Common myeloid progenitor, CD34-positive (primary cell): Measurements from ENCODE around the gene ANKRD13C.

Experiments
- CTCF ChIA-PET: fragments of 350-600 bp; sonication (Branson Sonifier 250); formaldehyde crosslinking; loops from one replicate; lab custom pipeline; 2021; ENCODE audit warnings: antibody characterized with exemption; lab: Charles Lee
- POLR2A ChIA-PET: fragments of 350-600 bp; sonication (Branson Sonifier 250); formaldehyde crosslinking; loops from one replicate; lab custom pipeline; 2021; ENCODE audit warnings: antibody characterized with exemption; lab: Charles Lee
- DNase-seq, 3 donors: peaks; one replicate each; pipeline versions ENCODE4 v3.0.0 to v3.0.0-alpha.2; 2013
- H3K27ac ChIP-seq, 2 experiments: 1 replicate in 1 of 2; 2 replicates in 1 of 2; pipeline ENCODE4 v1.7.0; 2013; ENCODE audit warnings: inconsistent platforms in 2 of 2, low read length in 2 of 2, mild to moderate bottlenecking in 2 of 2, low read depth in 1 of 2, moderate library complexity in 1 of 2; ENCODE audit not compliant: severe bottlenecking in 2 of 2, insufficient read depth in 1 of 2, poor library complexity in 1 of 2
- H3K27me3 ChIP-seq, 5 experiments: replicated peaks in 2 of 5; 1 replicate in 3 of 5; 2 replicates in 2 of 5; pipeline versions ENCODE4 v1.6.1 to v1.7.0; 2013; ENCODE audit warnings: low read length in 4 of 5, mild to moderate bottlenecking in 2 of 5, moderate library complexity in 2 of 5, inconsistent platforms in 1 of 5; ENCODE audit not compliant: insufficient read depth in 5 of 5, control insufficient read depth in 4 of 5
- H3K36me3 ChIP-seq, 4 experiments: 1 replicate in 2 of 4; 2 replicates in 2 of 4; pipeline versions ENCODE4 v1.6.1 to v1.7.0; 2013; ENCODE audit warnings: low read length in 3 of 4, control low read depth in 1 of 4, mild to moderate bottlenecking in 1 of 4; ENCODE audit not compliant: control insufficient read depth in 4 of 4, insufficient read depth in 4 of 4
- H3K4me1 ChIP-seq, 4 experiments: 1 replicate in 3 of 4; 2 replicates in 1 of 4; pipeline versions ENCODE4 v1.6.1 to v1.7.1; 2013; ENCODE audit warnings: low read length in 3 of 4, mild to moderate bottlenecking in 3 of 4, control low read depth in 1 of 4, inconsistent platforms in 1 of 4, moderate library complexity in 1 of 4; ENCODE audit not compliant: control insufficient read depth in 4 of 4, insufficient read depth in 4 of 4; ENCODE audit errors: control extremely low read depth in 1 of 4
- H3K4me3 ChIP-seq, 7 experiments: 1 replicate in 4 of 7; 2 replicates in 3 of 7; pipeline versions ENCODE4 v1.5.1 to v1.7.0; 2013; ENCODE audit warnings: mild to moderate bottlenecking in 7 of 7, low read length in 6 of 7, moderate library complexity in 6 of 7, inconsistent platforms in 2 of 7, low read depth in 2 of 7, control low read depth in 1 of 7; ENCODE audit not compliant: insufficient read depth in 4 of 7, control insufficient read depth in 1 of 7; ENCODE audit errors: extremely low read depth in 1 of 7
- H3K9me3 ChIP-seq, 5 experiments: 1 replicate in 4 of 5; 2 replicates in 1 of 5; pipeline versions ENCODE4 v1.6.1 to v1.7.1; 2013; ENCODE audit warnings: low read length in 4 of 5, mild to moderate bottlenecking in 2 of 5, inconsistent platforms in 1 of 5, low read depth in 1 of 5, moderate library complexity in 1 of 5; ENCODE audit not compliant: control insufficient read depth in 4 of 5, insufficient read depth in 2 of 5; ENCODE audit errors: control extremely low read depth in 1 of 5
- WGBS: methylation state at CpG from one replicate; pipeline ENCODE4 v1.1.5; 2013; ENCODE audit not compliant: insufficient coverage; 5-methylcytosine and 5-hydroxymethylcytosine counted together

ANKRD13C gene

GRCh38 chr1:70220517-70221237 lies 133.8 kb downstream of the ANKRD13C start:
- H3K9me3 ChIP-seq = no peaks in the 10 kb centered on the region
- CTCF ChIA-PET = interaction anchor here (2.5 to 3.0 kb wide), 3 partner anchors 10 to 14 kb away, joined by 8 to 17 read pairs (median 9); no protein-coding TSS in a partner anchor
- no peak for DNase-seq
- H3K27me3 ChIP-seq = no peaks in the 10 kb centered on the region
- peak overlapping the region; percentile 67 to 98 for H3K27ac ChIP-seq
- H3K4me1 ChIP-seq = peaks cover 12 to 42% (median 24%) of the 10 kb centered on the region in 4 experiments
- peaks cover 0 to 25% (median 10%) of the 10 kb centered on the region in 4 experiments for H3K36me3 ChIP-seq
- POLR2A ChIA-PET = interaction anchor here (0.6 to 2.0 kb wide), 5 partner anchors 11 to 190 kb away, joined by 3 to 7 read pairs (median 6); partner anchors contain the start of gene LRRC40
- peak overlapping the region; percentile 74 to 96 (median 93) for H3K4me3 ChIP-seq
- 20% methylated on average over 5 of the region's 17 CpGs for WGBS

- DNase-seq = peak; percentile 22 to 77 (median 70)
- no peaks in the 10 kb centered on the region for H3K27me3 ChIP-seq
- H3K27ac ChIP-seq = peak overlapping the region in 1 of 2 experiments; percentile 98
- CTCF ChIA-PET = interaction anchor here (2.5 to 3.0 kb wide), 3 partner anchors 10 to 14 kb away, joined by 8 to 17 read pairs (median 9); no protein-coding TSS in a partner anchor
- H3K9me3 ChIP-seq = no peaks in the 10 kb centered on the region
- H3K36me3 ChIP-seq = peaks cover 0 to 28% (median 7%) of the 10 kb centered on the region in 4 experiments
- peak overlapping the region in 2 of 7 experiments; percentile 28 to 48 for H3K4me3 ChIP-seq
- WGBS = no CpG with 5 or more reads among the region's 2 CpGs
- POLR2A ChIA-PET = interaction anchor here (0.6 to 2.0 kb wide), 3 partner anchors 11 to 84 kb away, joined by 3 to 7 read pairs (median 6); partner anchors contain the start of gene LRRC40
- H3K4me1 ChIP-seq = peaks cover 12 to 42% (median 24%) of the 10 kb centered on the region in 4 experiments
Observed at GRCh38 chr1:70220015-70220414, 134.5 kb downstream of the ANKRD13C start.

- H3K9me3 ChIP-seq = no peaks in the 10 kb centered on the region
- ChIA-PET POLR2A (no interaction called here), CTCF (no interaction called here)
- no peak overlapping the region for H3K4me3 ChIP-seq
- peaks cover 0 to 28% (median 5%) of the 10 kb centered on the region in 4 experiments for H3K36me3 ChIP-seq
- H3K27me3 ChIP-seq = no peaks in the 10 kb centered on the region
- no peak for DNase-seq
- peaks cover 2 to 14% (median 9%) of the 10 kb centered on the region in 4 experiments for H3K4me1 ChIP-seq
- no peak overlapping the region for H3K27ac ChIP-seq
Observed at GRCh38 chr1:70211541-70211940, 143.0 kb downstream of the ANKRD13C start.

DNA sequence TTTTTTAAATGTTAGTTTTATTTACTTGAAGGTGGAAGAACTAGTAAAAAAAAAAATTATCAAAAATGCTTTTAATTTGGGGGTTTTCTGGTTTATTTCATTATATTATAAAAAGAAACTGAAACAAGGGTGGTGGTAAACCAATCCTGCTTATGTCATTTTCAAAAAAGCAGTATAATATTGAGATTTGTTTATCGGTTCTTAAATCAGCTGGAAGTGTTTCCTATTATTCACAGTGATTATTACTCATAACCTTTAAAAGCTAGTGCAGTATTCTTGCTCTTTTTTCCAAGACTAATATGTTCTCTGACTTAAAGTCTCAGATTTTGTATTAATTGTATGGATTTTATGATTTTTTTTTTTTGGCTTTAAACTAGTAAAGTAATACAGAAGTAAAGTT lies 143.7 kb downstream of the ANKRD13C start:
- H3K4me1 ChIP-seq = peaks cover 7 to 19% (median 11%) of the 10 kb centered on the region in 4 experiments
- no peaks in the 10 kb centered on the region for H3K27me3 ChIP-seq
- no CpG with 5 or more reads among the region's 1 CpG for WGBS
- H3K27ac ChIP-seq = no peak overlapping the region
- no peaks in the 10 kb centered on the region for H3K9me3 ChIP-seq
- no peak overlapping the region for H3K4me3 ChIP-seq
- POLR2A ChIA-PET = no interaction called here
- DNase-seq = no peak
- CTCF ChIA-PET = interaction anchor here (1.6 kb wide), 1 partner anchor 10 kb away, joined by 9 read pairs; the partner anchor contains the start of gene SRSF11
- H3K36me3 ChIP-seq = peaks cover 0 to 25% (median 4%) of the 10 kb centered on the region in 4 experiments
